Activated CD8-positive, alpha-beta T cell treated with anti-CD3 and anti-CD28 coated beads for 36 hours (primary cell): ENCODE results near the gene MARK1. TPM values are rescaled to one million over a fixed set of nuclear protein-coding genes. Genes with fewer than 3 reads are reported as not detected.

Source experiments
- ATAC-seq: fragments of 200-7000 bp; cut with Tn5 transposase; one replicate; pipeline ENCODE4 v1.10.0; 2021; ENCODE audit warnings: mild to moderate bottlenecking, moderate library complexity
- CTCF ChIA-PET: fragments of 350-600 bp; sonication (Branson Sonifier 250); formaldehyde crosslinking; loops from one replicate; lab custom pipeline; 2021; ENCODE audit warnings: antibody characterized with exemption; lab: Charles Lee
- POLR2A ChIA-PET: fragments of 350-600 bp; sonication (Branson Sonifier 250); formaldehyde crosslinking; loops from one replicate; lab custom pipeline; 2021; ENCODE audit warnings: antibody characterized with exemption; lab: Charles Lee
- DNase-seq: peaks from one replicate; pipeline ENCODE4 v3.0.0-alpha.2; 2020
- H3K27ac Mint-ChIP-seq: one replicate; pipeline ENCODE4 v1.8.0; 2021; ENCODE audit warnings: mild to moderate bottlenecking, mixed read lengths
- H3K27me3 Mint-ChIP-seq: one replicate; pipeline ENCODE4 v1.8.0; 2021; ENCODE audit warnings: mixed read lengths
- H3K36me3 Mint-ChIP-seq: one replicate; pipeline ENCODE4 v1.8.0; 2021; ENCODE audit warnings: low read depth, mixed read lengths
- H3K4me1 Mint-ChIP-seq: one replicate; pipeline ENCODE4 v1.8.0; 2021; ENCODE audit warnings: low read depth, mixed read lengths
- H3K4me3 Mint-ChIP-seq: one replicate; pipeline ENCODE4 v1.8.0; 2021; ENCODE audit warnings: mild to moderate bottlenecking, moderate library complexity, mixed read lengths
- H3K9me3 Mint-ChIP-seq: one replicate; pipeline ENCODE4 v1.8.0; 2021; ENCODE audit warnings: mixed read lengths
- intact Hi-C: fragments of 100-400 bp; cut with micrococcal nuclease; formaldehyde crosslinking; loops from one replicate; pipeline ENCODE4 v1.10.0; 2022
- total RNA-seq, 2 experiments: library from RNA; stranded (reverse); gene quantifications; one replicate each; pipeline ENCODE4 v1.2.3, GENCODE V29; 2021
- TF ChIP-seq, protein P1 (sequence below): fragments of 200-600 bp; IDR thresholded peaks from one replicate; pipeline ENCODE4 v1.8.0; 2022; ENCODE audit warnings: antibody characterized with exemption, mild to moderate bottlenecking

MARK1 gene
- total RNA-seq, 2 experiments from 2014 or later, result not detected

DNA sequence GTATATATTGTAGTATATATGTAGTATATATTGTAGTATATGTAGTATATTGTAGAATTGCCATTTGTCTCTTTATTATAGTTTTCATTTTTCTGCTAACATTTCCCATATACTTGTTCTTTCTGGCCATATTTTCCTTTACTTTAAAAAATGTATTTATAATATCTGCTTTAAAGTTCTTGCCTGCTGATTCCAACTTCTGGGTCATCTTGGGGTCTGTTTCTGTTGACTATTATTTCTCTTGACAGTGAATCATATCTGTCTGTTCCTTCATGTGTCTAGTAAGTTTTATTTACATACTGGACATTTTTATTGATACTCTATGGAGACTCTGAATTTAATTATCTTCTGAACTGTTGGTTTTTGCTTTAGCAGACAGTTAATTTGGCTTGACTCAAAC is 45.9 kb downstream of the MARK1 start:
- H3K36me3 Mint-ChIP-seq, result peaks cover 1% of the 10 kb centered on the region
- intact Hi-C loops, result no loop called here
- no peak for DNase-seq
- peaks cover 12% of the 10 kb centered on the region for H3K9me3 Mint-ChIP-seq
- no peaks in the 10 kb centered on the region for H3K4me1 Mint-ChIP-seq
- H3K4me3 Mint-ChIP-seq, result no peak overlapping the region
- ATAC-seq, result no peak
- peaks cover 4% of the 10 kb centered on the region for H3K27me3 Mint-ChIP-seq
- TF ChIP-seq, protein P1, sequence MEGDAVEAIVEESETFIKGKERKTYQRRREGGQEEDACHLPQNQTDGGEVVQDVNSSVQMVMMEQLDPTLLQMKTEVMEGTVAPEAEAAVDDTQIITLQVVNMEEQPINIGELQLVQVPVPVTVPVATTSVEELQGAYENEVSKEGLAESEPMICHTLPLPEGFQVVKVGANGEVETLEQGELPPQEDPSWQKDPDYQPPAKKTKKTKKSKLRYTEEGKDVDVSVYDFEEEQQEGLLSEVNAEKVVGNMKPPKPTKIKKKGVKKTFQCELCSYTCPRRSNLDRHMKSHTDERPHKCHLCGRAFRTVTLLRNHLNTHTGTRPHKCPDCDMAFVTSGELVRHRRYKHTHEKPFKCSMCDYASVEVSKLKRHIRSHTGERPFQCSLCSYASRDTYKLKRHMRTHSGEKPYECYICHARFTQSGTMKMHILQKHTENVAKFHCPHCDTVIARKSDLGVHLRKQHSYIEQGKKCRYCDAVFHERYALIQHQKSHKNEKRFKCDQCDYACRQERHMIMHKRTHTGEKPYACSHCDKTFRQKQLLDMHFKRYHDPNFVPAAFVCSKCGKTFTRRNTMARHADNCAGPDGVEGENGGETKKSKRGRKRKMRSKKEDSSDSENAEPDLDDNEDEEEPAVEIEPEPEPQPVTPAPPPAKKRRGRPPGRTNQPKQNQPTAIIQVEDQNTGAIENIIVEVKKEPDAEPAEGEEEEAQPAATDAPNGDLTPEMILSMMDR, result no peak
- POLR2A ChIA-PET, result no interaction called here
- no peak overlapping the region for H3K27ac Mint-ChIP-seq
- CTCF ChIA-PET, result no interaction called here

DNA sequence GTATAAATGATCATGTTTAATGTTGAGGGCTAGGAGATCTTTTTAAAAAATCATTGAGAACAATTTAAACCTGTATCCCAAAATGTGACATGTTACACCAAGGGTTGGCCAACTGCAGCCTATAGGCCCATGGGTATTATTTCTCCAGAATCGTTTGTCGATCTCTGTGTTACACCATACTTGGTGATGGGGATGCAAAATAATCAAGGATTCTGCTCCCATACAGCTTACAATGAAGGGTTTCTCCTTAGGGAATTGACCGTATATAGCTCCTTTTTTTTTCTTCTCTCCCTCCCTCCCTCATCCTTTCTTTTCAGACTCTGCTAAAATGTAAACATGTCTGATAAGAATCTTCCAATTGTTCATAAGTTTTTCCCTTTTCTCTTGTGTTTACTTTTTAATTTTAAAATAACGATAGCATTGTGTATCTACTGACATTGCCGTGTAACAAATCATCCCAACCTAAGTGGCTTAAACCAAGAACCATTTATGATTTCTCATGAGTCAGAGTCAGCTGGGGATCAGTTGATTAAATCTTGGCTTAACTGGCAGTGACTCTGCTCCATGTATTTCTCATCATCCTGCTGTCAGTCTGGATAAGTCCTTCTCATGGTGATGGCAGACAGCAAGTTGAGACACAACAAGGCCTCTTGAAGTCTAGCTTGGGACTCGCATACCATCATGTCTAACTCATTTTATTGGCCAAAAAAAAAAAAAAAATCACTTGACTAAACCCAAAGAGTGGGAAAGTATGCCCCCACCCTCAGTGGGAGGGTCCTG is 48.0 kb downstream of the MARK1 start:
- intact Hi-C loops, result no loop called here
- peaks cover 12% of the 10 kb centered on the region for H3K9me3 Mint-ChIP-seq
- POLR2A ChIA-PET, result no interaction called here
- TF ChIP-seq, protein P1, result no peak
- ATAC-seq (no peak), DNase-seq (no peak)
- H3K36me3 Mint-ChIP-seq, result peaks cover 1% of the 10 kb centered on the region
- peaks cover 4% of the 10 kb centered on the region for H3K27me3 Mint-ChIP-seq
- CTCF ChIA-PET, result interaction anchor here (1.2 to 1.4 kb wide), 2 partner anchors 96 to 157 kb away, joined by 3 read pairs; no protein-coding TSS in a partner anchor
- no peak overlapping the region for H3K4me3 Mint-ChIP-seq
- no peak overlapping the region for H3K27ac Mint-ChIP-seq
- no peaks in the 10 kb centered on the region for H3K4me1 Mint-ChIP-seq

DNA sequence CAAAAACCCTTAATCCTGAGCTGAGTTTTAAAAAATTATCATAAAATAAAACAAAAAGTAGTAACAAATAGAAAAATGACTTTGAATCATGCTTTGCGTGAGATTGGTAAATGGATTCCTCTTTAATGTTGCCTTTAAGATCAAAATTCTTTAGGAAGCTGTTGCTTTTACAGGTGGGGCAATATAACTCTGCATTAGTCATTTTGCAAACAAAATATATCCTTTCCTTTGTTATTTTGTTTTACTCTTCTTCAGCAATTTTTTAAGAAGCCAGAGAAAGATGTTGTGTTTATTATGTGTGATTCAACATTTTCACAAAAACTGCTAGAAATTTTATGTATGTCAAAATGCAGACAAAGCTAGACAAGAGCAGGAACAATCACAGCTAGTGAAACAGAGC is 50.0 kb downstream of the MARK1 start:
- TF ChIP-seq, protein P1, result no peak
- POLR2A ChIA-PET, result no interaction called here
- H3K9me3 Mint-ChIP-seq, result peaks cover 12% of the 10 kb centered on the region
- ATAC-seq (no peak), DNase-seq (no peak)
- H3K27me3 Mint-ChIP-seq, result peaks cover 1% of the 10 kb centered on the region
- intact Hi-C loops, result no loop called here
- H3K36me3 Mint-ChIP-seq, result peaks cover 1% of the 10 kb centered on the region
- H3K27ac Mint-ChIP-seq, result no peak overlapping the region
- CTCF ChIA-PET, result interaction anchor here (1.3 kb wide), 1 partner anchor 155 kb away, joined by 3 read pairs; no protein-coding TSS in a partner anchor
- H3K4me3 Mint-ChIP-seq, result no peak overlapping the region
- H3K4me1 Mint-ChIP-seq, result no peaks in the 10 kb centered on the region

DNA sequence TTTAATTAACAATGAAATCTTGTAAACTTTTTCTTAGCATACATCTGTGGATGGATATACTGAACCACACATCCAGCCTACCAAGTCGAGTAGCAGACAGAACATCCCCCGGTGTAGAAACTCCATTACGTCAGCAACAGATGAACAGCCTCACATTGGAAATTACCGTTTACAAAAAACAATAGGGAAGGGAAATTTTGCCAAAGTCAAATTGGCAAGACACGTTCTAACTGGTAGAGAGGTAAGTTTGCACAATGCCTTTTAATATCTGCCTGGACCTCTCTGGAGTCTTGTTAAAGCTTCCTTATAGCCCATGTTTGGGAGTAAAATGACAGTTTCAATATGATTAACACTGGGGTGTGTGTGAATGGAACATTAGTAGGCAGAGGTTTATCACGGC is 51.4 kb downstream of the MARK1 start:
- Mint-ChIP-seq H3K27me3 (peaks cover 1% of the 10 kb centered on the region), H3K4me3 (no peak overlapping the region), H3K27ac (no peak overlapping the region), H3K36me3 (no peaks in the 10 kb centered on the region), H3K4me1 (no peaks in the 10 kb centered on the region), H3K9me3 (peaks cover 7% of the 10 kb centered on the region)
- ATAC-seq, result no peak
- intact Hi-C loops, result no loop called here
- no peak for DNase-seq
- TF ChIP-seq, protein P1, result no peak
- POLR2A ChIA-PET, result no interaction called here
- CTCF ChIA-PET, result no interaction called here

DNA sequence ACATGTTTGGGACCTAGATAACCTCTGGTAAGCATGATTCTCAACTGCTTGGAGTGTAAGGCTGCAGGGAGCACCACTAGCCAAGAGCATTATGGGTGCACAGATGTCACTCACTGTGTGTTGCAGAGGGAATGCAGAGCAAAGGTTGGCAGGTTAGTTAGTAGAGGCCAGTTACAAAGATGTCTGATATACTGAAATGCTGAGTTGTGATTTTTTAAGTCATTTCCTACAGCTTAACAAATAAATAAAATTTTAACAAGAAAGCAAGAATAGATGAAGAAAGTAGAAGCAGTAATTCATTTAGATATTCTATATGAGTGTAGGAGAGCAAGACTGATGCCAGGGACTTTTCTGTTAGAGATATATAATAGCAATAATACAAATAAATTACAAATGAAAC is 64.8 kb downstream of the MARK1 start:
- ATAC-seq, result no peak
- POLR2A ChIA-PET, result no interaction called here
- Mint-ChIP-seq H3K36me3 (no peaks in the 10 kb centered on the region), H3K27ac (no peak overlapping the region), H3K4me1 (no peaks in the 10 kb centered on the region), H3K27me3 (peaks cover 12% of the 10 kb centered on the region), H3K4me3 (no peak overlapping the region), H3K9me3 (no peaks in the 10 kb centered on the region)
- CTCF ChIA-PET, result no interaction called here
- no peak for DNase-seq
- TF ChIP-seq, protein P1, result no peak
- intact Hi-C loops, result no loop called here
